ENCODE measurements around the gene ARHGAP24.

DNA sequence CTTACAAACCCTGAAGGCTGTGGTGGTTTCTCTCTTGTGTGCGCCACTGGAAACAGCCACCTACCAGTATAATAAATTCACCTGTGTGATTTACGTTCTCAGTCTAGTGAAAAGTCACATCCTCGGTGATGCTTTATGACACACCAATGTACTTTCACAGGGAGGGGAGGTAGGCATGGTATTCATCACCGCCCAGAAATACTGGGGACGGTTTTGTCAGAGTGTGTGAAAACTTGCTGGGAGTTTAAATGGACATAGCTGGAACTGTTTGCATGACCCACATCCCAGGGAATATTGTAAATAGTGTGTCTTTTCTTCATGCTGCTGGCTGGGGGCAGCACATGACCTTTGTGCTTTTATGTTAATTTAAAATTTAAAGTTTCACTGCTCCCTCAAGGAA, 463.1 kb downstream of the ARHGAP24 start:
- TF ChIP-seq, protein P1, sequence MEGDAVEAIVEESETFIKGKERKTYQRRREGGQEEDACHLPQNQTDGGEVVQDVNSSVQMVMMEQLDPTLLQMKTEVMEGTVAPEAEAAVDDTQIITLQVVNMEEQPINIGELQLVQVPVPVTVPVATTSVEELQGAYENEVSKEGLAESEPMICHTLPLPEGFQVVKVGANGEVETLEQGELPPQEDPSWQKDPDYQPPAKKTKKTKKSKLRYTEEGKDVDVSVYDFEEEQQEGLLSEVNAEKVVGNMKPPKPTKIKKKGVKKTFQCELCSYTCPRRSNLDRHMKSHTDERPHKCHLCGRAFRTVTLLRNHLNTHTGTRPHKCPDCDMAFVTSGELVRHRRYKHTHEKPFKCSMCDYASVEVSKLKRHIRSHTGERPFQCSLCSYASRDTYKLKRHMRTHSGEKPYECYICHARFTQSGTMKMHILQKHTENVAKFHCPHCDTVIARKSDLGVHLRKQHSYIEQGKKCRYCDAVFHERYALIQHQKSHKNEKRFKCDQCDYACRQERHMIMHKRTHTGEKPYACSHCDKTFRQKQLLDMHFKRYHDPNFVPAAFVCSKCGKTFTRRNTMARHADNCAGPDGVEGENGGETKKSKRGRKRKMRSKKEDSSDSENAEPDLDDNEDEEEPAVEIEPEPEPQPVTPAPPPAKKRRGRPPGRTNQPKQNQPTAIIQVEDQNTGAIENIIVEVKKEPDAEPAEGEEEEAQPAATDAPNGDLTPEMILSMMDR (IDR thresholded peaks at IDR 0.05), result no peak
- TF ChIP-seq POLR2AphosphoS5 (IDR thresholded peaks at IDR 0.05), result no peak
- no peak for TF ChIP-seq POLR2A (IDR thresholded peaks at IDR 0.05)

Data from breast epithelium (tissue), 3 donors.